ENCODE measurements around the gene MSL3B.
A peak's percentile ranks its signal among the peaks of the same experiment; 100 is the strongest.

The MSL3B gene

DNA sequence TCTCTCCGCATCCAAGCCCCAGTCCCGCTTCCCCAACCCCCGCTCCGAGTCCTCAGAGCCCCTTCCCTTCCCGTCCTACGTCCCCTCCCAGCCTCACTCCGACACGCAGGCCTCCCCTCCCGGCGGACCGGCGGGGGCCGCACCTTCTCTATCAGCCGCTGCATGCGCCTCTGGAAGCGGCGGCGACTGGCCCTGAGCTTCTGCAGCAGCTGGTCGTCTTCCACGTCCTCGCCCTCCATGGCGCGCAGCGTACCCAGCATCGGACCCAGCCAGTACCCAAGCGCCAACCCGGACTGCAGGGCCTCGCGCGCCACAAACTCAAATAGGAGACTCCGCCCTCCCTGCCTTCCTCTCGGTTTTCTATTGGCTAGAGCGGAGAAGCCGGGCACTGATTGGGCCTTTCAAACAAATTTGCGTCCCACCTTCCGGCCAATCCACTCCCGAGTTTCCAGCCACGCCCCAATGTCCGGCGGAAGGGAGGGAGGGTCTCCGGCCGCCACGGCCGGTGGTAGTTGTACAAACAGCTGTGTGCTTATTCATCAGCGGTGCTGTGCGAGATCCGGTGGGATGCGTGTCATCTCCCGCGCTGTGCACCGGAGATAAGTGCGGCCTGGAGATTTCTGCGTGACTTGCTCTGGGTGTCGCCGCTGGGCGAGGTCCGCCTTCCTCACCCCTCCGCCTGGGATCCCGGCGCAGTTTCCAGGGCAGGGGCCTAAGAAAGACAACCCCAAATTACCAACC lies 13.8 kb downstream of the MSL3B start, which contains the start of gene HJURP:
Gene HJURP (minus strand): TSS at position 295 of the 741 bp plus-strand sequence. CDS start 35 bp downstream, at position 260.
- TF ChIP-seq, protein P1, sequence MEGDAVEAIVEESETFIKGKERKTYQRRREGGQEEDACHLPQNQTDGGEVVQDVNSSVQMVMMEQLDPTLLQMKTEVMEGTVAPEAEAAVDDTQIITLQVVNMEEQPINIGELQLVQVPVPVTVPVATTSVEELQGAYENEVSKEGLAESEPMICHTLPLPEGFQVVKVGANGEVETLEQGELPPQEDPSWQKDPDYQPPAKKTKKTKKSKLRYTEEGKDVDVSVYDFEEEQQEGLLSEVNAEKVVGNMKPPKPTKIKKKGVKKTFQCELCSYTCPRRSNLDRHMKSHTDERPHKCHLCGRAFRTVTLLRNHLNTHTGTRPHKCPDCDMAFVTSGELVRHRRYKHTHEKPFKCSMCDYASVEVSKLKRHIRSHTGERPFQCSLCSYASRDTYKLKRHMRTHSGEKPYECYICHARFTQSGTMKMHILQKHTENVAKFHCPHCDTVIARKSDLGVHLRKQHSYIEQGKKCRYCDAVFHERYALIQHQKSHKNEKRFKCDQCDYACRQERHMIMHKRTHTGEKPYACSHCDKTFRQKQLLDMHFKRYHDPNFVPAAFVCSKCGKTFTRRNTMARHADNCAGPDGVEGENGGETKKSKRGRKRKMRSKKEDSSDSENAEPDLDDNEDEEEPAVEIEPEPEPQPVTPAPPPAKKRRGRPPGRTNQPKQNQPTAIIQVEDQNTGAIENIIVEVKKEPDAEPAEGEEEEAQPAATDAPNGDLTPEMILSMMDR (IDR thresholded peaks at IDR 0.05; ENCODE audit: insufficient read depth, low read depth, low read length) = no peak
- peak within 1 kb of the TSS; percentile 78 for H3K4me3 ChIP-seq (ENCODE audit: low read depth, low read length)
- DNase-seq (ENCODE audit: low read depth) = peak; percentile 96

DNA sequence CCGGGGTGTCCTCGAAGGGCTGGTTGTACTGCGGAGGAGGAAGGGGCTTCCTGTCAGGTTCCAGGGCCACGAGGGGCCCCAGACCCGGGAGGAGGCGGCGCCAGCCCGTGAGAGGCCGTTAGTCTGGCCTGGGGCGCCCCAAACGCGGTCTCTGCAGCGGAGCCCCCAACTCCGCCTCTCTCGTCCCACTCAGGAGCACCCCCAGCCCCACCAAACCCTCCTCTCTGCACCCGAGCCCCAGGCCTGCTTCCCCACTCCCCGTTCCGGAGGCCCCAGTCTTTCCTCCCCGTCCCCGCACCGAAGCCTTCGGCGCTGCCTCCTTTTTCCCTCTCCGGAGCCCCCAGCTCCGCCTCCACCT lies 14.3 kb downstream of the MSL3B start:
- peak overlapping the region; percentile 78 for H3K4me3 ChIP-seq (ENCODE audit: low read depth, low read length)
- TF ChIP-seq, protein P1 (IDR thresholded peaks at IDR 0.05; ENCODE audit: insufficient read depth, low read depth, low read length) = no peak
- no peak for DNase-seq (ENCODE audit: low read depth)

DNA sequence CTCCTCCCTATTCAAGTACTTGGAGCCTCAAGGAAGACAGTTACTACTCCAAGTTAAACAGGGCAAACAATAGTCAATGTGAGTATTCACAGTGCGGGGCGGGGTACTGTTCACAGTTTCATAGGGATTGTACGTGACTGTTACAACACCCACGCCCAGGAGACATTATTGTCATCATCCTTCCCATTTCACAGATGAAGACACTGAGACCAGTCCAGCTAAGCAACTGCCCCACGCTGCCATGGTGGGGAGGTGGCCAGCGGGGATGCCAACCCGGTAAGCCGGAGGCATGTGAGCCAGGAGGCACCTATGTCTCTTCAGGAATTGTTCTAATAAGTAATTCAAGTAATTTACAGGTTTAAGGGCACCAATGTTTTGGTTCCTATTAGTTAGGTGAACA lies 14.8 kb downstream of the MSL3B start:
- peak overlapping the region; percentile 78 for H3K4me3 ChIP-seq (ENCODE audit: low read depth, low read length)
- DNase-seq (ENCODE audit: low read depth) = no peak
- TF ChIP-seq, protein P1 (IDR thresholded peaks at IDR 0.05; ENCODE audit: insufficient read depth, low read depth, low read length) = no peak

DNA sequence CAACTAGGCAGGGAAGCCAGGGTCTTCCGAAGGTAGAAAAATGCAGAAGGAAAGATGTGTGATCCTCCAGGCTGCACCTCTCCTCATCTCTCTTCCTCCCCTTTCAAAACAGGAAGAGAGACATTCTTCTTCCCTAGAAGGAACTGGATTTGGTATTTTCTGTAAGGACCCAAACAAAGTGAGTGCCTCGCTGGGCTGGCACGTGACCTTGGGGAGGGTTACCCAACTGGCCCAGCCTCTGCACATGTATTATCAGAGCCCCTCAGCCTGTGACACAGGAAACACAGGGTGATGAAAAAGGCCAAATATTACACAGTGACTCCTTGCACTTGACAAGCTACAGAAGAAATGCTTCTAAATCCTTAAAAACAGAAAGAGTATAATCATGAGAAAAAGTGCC lies 16.1 kb downstream of the MSL3B start:
- TF ChIP-seq, protein P1 (IDR thresholded peaks at IDR 0.05; ENCODE audit: insufficient read depth, low read depth, low read length) = no peak
- peak overlapping the region; percentile 78 for H3K4me3 ChIP-seq (ENCODE audit: low read depth, low read length)
- DNase-seq (ENCODE audit: low read depth) = no peak

DNA sequence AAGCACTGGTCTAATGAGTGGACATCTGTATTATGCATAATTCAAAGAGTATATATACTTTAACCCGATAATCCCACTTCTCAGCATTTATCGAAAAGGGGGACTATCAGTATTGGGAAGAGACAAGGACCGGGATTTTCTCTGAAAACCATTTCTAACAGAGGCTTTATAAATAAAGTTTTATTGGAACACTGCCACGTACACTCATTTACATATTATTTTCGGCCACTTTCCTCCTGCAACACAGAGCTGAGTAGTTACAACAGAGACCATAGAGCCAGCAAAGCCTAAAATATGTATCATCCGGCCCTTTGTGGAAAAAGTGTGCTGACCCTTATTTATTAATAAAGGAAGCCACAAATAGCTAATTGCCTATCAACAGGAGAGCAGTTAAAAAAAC lies 17.0 kb downstream of the MSL3B start:
- TF ChIP-seq, protein P1 (IDR thresholded peaks at IDR 0.05; ENCODE audit: insufficient read depth, low read depth, low read length) = no peak
- DNase-seq (ENCODE audit: low read depth) = no peak
- no peak overlapping the region for H3K4me3 ChIP-seq (ENCODE audit: low read depth, low read length)

DNA sequence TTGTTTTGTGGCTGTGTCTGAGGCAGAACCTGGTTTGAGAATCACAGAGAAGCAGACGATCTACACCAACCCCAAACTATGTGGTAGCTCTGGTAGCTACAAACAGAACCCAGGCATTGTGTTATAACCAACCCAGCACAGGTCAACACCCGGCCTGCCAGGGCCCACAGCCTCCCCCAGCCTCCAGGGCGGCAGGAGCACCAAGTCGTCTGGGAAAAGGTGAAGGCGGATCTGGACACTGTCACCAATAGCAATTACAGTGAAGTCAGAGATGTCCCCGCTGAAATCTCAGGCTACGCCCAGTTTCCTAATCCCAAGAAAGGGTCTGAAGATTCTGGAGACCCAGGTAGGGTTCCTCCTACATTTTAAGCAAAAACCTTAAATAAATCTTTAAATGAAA lies 17.4 kb downstream of the MSL3B start:
- no peak overlapping the region for H3K4me3 ChIP-seq (ENCODE audit: low read depth, low read length)
- TF ChIP-seq, protein P1 (IDR thresholded peaks at IDR 0.05; ENCODE audit: insufficient read depth, low read depth, low read length) = no peak
- no peak for DNase-seq (ENCODE audit: low read depth)
